Measurements from ENCODE around the gene ANKFN1. TPM values are rescaled to one million over a fixed set of nuclear protein-coding genes. Genes with fewer than 3 reads are reported as not detected.

ANKFN1 gene
- total and polyA plus RNA-seq, 5 donors: 0.02 to 0.15 (median 0.11) TPM; not detected in 2

GRCh38 chr17:56424005-56424404 is 270.7 kb downstream of the ANKFN1 start:
- WGBS: 80% methylated on average over 2 of the region's 2 CpGs
- intact Hi-C loops (cut with DNase I): no loop called here
- Histone ChIP-seq H3K27me3 (ENCODE audit: control insufficient read depth, insufficient read depth) (peaks cover 2% of the 10 kb centered on the region), H3K4me1 (ENCODE audit: control insufficient read depth, insufficient read depth, low read length) (no peaks in the 10 kb centered on the region), H3K9me3 (ENCODE audit: control insufficient read depth, low read length) (no peaks in the 10 kb centered on the region), H3K4me3 (ENCODE audit: low read length) (no peak overlapping the region), H3K27ac (ENCODE audit: low read length) (no peak overlapping the region)
- ATAC-seq: no peak
- no peak for DNase-seq

DNA sequence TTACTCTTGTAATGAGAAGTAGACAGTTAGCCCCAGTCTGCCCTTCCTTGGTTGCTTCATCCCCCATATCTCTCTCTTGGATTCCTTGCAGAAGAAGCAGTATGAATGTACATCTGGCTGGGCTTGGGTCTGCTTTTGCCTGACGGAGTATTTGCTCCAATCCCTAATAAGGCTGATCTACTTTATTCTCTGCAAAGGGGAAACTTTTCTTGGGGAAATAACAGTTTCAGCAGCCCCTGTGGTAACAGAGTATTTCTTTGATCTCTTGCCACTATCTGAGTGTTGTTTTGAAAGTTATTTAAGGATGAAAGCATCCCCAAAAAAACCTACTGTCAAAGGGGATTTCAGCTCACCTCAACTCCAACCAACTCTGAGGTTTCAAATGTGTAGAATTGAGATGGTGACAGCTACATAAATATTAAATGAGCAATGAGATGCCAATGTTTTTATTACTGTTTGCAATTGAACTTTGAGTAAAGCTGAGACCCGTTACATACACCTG is 271.3 kb downstream of the ANKFN1 start:
- no peaks in the 10 kb centered on the region for H3K9me3 ChIP-seq (ENCODE audit: control insufficient read depth, low read length)
- no peak overlapping the region for H3K4me3 ChIP-seq (ENCODE audit: low read length)
- intact Hi-C loops (cut with DNase I): no loop called here
- no peaks in the 10 kb centered on the region for H3K4me1 ChIP-seq (ENCODE audit: control insufficient read depth, insufficient read depth, low read length)
- 66% methylated on average over 2 of the region's 2 CpGs for WGBS
- no peak for DNase-seq
- ATAC-seq: no peak
- H3K27me3 ChIP-seq (ENCODE audit: control insufficient read depth, insufficient read depth): peaks cover 2% of the 10 kb centered on the region
- H3K27ac ChIP-seq (ENCODE audit: low read length): no peak overlapping the region

DNA sequence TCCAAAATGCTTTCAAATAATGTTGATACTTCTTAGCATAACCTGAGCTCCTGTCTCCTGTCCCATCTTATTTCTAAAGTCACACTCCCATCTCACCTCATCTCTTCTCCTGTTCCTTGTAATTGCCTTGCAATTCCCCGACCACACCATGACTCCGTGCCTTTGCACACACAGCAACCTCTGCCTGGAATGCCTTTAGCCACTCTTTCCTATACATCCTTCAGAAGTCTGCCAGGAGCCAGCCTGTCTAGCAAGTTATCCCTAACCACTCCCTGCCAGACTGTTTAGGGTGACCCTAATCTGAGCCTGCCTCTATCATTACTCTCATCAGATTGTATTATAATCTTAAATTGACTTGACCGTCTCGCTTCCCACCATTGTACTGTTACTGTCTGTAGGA is 272.2 kb downstream of the ANKFN1 start:
- H3K4me3 ChIP-seq (ENCODE audit: low read length): no peak overlapping the region
- no peaks in the 10 kb centered on the region for H3K4me1 ChIP-seq (ENCODE audit: control insufficient read depth, insufficient read depth, low read length)
- no peaks in the 10 kb centered on the region for H3K9me3 ChIP-seq (ENCODE audit: control insufficient read depth, low read length)
- 75% methylated on average over 4 of the region's 4 CpGs for WGBS
- H3K27me3 ChIP-seq (ENCODE audit: control insufficient read depth, insufficient read depth): peaks cover 2% of the 10 kb centered on the region
- H3K27ac ChIP-seq (ENCODE audit: low read length): no peak overlapping the region
- ATAC-seq (no peak), DNase-seq (no peak)
- intact Hi-C loops (cut with DNase I): no loop called here

DNA sequence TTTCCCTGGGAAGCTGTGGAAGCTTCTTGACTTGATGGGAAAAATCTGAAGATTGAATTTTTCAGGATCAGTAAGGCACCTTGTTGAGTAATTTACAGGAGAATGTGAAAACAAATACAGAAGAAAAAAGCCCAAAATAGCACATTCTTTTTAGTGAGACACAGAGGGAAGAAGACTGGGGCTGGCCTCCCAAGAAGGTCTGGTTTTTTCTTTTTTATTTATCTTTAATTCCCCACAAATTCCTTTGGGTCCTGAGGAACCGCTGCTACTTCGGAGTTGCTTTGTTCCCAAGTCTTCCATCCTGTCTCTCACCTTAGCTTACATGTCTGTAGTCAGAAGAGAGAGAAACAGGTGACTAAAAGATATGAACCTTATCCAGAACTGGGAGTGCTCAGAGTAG is 273.6 kb downstream of the ANKFN1 start:
- no peak overlapping the region for H3K27ac ChIP-seq (ENCODE audit: low read length)
- H3K27me3 ChIP-seq (ENCODE audit: control insufficient read depth, insufficient read depth): peaks cover 2% of the 10 kb centered on the region
- ATAC-seq: no peak
- WGBS: 77% methylated on average over 2 of the region's 2 CpGs
- H3K4me1 ChIP-seq (ENCODE audit: control insufficient read depth, insufficient read depth, low read length): no peaks in the 10 kb centered on the region
- H3K4me3 ChIP-seq (ENCODE audit: low read length): no peak overlapping the region
- H3K9me3 ChIP-seq (ENCODE audit: control insufficient read depth, low read length): no peaks in the 10 kb centered on the region
- no peak for DNase-seq
- intact Hi-C loops (cut with DNase I): no loop called here

DNA sequence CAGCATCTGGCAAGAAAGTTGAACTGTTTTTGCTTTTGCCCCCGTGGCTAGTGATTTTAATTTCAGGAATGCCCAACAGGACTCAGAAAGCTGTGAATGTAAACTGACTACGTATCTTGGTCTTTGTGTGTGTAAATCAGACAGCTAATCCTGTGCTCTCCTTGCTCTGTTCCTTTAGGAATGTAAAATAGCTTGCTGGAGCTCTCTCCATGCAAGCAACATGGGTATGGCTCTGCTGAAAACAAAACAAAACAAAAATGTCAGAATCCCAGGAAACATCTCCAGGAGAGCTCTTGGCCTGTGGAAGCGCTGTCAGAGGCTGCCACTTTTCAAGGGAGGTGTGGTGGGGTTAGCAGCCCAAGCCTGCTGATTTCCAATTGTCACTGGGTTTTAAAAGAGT is 278.5 kb downstream of the ANKFN1 start:
- intact Hi-C loops (cut with DNase I): no loop called here
- H3K4me1 ChIP-seq (ENCODE audit: control insufficient read depth, insufficient read depth, low read length): no peaks in the 10 kb centered on the region
- no peaks in the 10 kb centered on the region for H3K9me3 ChIP-seq (ENCODE audit: control insufficient read depth, low read length)
- H3K27ac ChIP-seq (ENCODE audit: low read length): no peak overlapping the region
- H3K4me3 ChIP-seq (ENCODE audit: low read length): no peak overlapping the region
- WGBS: 63% methylated on average over 3 of the region's 3 CpGs
- peaks cover 2% of the 10 kb centered on the region for H3K27me3 ChIP-seq (ENCODE audit: control insufficient read depth, insufficient read depth)
- DNase-seq: no peak
- ATAC-seq: no peak

- ATAC-seq (no peak), DNase-seq (no peak)
- Histone ChIP-seq H3K4me1 (ENCODE audit: control insufficient read depth, insufficient read depth, low read length) (no peaks in the 10 kb centered on the region), H3K27ac (ENCODE audit: low read length) (no peak overlapping the region), H3K4me3 (ENCODE audit: low read length) (no peak overlapping the region), H3K27me3 (ENCODE audit: control insufficient read depth, insufficient read depth) (peaks cover 1% of the 10 kb centered on the region), H3K9me3 (ENCODE audit: control insufficient read depth, low read length) (no peaks in the 10 kb centered on the region)
- 85% methylated on average over 4 of the region's 4 CpGs for WGBS
- intact Hi-C loops (cut with DNase I): no loop called here
Observed at GRCh38 chr17:56432443-56432842, 279.2 kb downstream of the ANKFN1 start.

DNA sequence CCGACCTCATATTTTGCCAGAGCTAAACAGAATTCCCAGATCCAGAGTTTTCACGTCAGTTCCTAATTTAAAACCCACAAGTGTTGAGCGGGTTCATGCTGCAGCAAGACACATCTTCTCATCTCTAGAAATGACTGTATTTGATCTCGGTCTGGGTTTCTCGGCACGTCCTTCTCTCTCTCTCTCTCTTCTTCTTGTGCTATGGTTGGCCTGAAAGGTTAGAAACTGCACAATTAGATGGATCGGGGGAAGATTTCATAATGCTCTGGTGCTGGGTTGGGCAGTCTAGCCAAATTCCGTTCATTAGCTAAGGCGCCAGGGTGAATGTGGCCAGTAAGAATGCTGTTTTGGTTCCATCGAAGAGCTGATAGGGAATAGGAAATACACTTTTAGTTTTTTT is 281.3 kb downstream of the ANKFN1 start:
- Histone ChIP-seq H3K27ac (ENCODE audit: low read length) (no peak overlapping the region), H3K9me3 (ENCODE audit: control insufficient read depth, low read length) (no peaks in the 10 kb centered on the region), H3K4me3 (ENCODE audit: low read length) (no peak overlapping the region), H3K4me1 (ENCODE audit: control insufficient read depth, insufficient read depth, low read length) (no peaks in the 10 kb centered on the region), H3K27me3 (ENCODE audit: control insufficient read depth, insufficient read depth) (no peaks in the 10 kb centered on the region)
- no peak for ATAC-seq
- DNase-seq: no peak
- intact Hi-C loops (cut with DNase I): no loop called here
- WGBS: 83% methylated on average over 10 of the region's 10 CpGs

DNA sequence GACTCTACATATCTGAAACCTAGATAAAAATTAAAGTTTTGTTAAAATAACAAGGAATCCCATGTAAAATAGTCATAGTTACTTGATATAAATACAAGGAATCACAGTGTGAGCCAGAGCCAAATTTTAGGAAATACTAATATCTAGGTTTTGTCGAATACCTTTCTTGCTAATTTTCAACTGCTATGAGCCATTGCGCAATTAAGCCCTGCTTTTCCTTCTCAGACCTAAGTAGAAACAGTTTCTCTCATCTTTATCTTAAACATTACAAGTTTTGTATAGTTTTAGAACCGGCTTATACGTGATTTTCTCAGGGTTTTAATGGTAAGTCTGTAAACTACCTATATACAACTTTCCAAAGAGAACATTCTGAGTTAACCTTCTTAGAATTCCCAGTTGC is 282.9 kb downstream of the ANKFN1 start:
- Histone ChIP-seq H3K4me3 (ENCODE audit: low read length) (no peak overlapping the region), H3K9me3 (ENCODE audit: control insufficient read depth, low read length) (no peaks in the 10 kb centered on the region), H3K27ac (ENCODE audit: low read length) (no peak overlapping the region), H3K27me3 (ENCODE audit: control insufficient read depth, insufficient read depth) (no peaks in the 10 kb centered on the region), H3K4me1 (ENCODE audit: control insufficient read depth, insufficient read depth, low read length) (no peaks in the 10 kb centered on the region)
- intact Hi-C loops (cut with DNase I): no loop called here
- ATAC-seq (no peak), DNase-seq (no peak)
- 87% methylated on average over 4 of the region's 4 CpGs for WGBS

DNA sequence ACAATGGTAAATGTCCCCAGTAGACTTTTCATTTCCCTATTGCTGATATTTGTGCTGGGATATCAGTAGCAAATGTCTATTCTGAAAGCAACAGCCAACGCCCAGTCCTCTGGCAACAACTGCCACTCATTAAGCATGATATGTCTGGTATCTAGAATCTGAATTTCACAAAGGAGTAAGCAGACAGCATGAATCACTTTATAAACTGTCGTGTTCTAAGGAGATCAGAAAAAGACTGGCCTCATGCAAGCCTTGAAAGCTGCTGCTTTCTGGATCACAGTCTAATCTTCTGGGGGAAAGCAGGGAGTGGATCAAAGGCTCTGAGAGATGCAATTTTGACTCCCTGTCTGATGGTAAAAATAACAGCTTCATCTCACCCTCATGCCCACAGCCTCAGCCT is 287.1 kb downstream of the ANKFN1 start:
- H3K9me3 ChIP-seq (ENCODE audit: control insufficient read depth, low read length): no peaks in the 10 kb centered on the region
- no peaks in the 10 kb centered on the region for H3K4me1 ChIP-seq (ENCODE audit: control insufficient read depth, insufficient read depth, low read length)
- 22% methylated on average over 2 of the region's 2 CpGs for WGBS

GRCh38 chr17:56441308-56441707 is 288.0 kb downstream of the ANKFN1 start:
- DNase-seq (no peak), ATAC-seq (no peak)
- Histone ChIP-seq H3K27ac (ENCODE audit: low read length) (no peak overlapping the region), H3K27me3 (ENCODE audit: control insufficient read depth, insufficient read depth) (no peaks in the 10 kb centered on the region), H3K9me3 (ENCODE audit: control insufficient read depth, low read length) (no peaks in the 10 kb centered on the region), H3K4me3 (ENCODE audit: low read length) (no peak overlapping the region), H3K4me1 (ENCODE audit: control insufficient read depth, insufficient read depth, low read length) (no peaks in the 10 kb centered on the region)
- intact Hi-C loops (cut with DNase I): no loop called here
- whole genome bisulfite sequencing: 27% methylated on average over 3 of the region's 3 CpGs

More for the DNA sequence above, 287.1 kb downstream of the ANKFN1 start:
- peak in 1 of 3 donors; percentile 10 for DNase-seq
- H3K27ac ChIP-seq (ENCODE audit: low read length): no peak overlapping the region
- no peak overlapping the region for H3K4me3 ChIP-seq (ENCODE audit: low read length)
- no peaks in the 10 kb centered on the region for H3K27me3 ChIP-seq (ENCODE audit: control insufficient read depth, insufficient read depth)
- intact Hi-C loops (cut with DNase I): no loop called here
- no peak for ATAC-seq

- Histone ChIP-seq H3K27me3 (ENCODE audit: control insufficient read depth, insufficient read depth) (no peaks in the 10 kb centered on the region), H3K4me3 (ENCODE audit: low read length) (no peak overlapping the region), H3K9me3 (ENCODE audit: control insufficient read depth, low read length) (no peaks in the 10 kb centered on the region), H3K27ac (ENCODE audit: low read length) (no peak overlapping the region), H3K4me1 (ENCODE audit: control insufficient read depth, insufficient read depth, low read length) (no peaks in the 10 kb centered on the region)
- intact Hi-C loops (cut with DNase I): no loop called here
- DNase-seq (no peak), ATAC-seq (no peak)
- WGBS: 76% methylated on average over 9 of the region's 9 CpGs
Observed at GRCh38 chr17:56445692-56446411, 292.6 kb downstream of the ANKFN1 start.

GRCh38 chr17:56447171-56447570 is 293.9 kb downstream of the ANKFN1 start:
- intact Hi-C loops (cut with DNase I): no loop called here

More at GRCh38 chr17:56447171-56447570, 293.9 kb downstream of the ANKFN1 start:
- no peak overlapping the region for H3K4me3 ChIP-seq (ENCODE audit: low read length)
- no peaks in the 10 kb centered on the region for H3K27me3 ChIP-seq (ENCODE audit: control insufficient read depth, insufficient read depth)
- DNase-seq (no peak), ATAC-seq (no peak)
- H3K27ac ChIP-seq (ENCODE audit: low read length): no peak overlapping the region
- H3K9me3 ChIP-seq (ENCODE audit: control insufficient read depth, low read length): no peaks in the 10 kb centered on the region
- no peaks in the 10 kb centered on the region for H3K4me1 ChIP-seq (ENCODE audit: control insufficient read depth, insufficient read depth, low read length)
- 97% methylated on average over 1 of the region's 1 CpG for WGBS

All from right cardiac atrium (tissue), 5 donors.